GM12891 (cell line): ENCODE measurements around the gene FUT6.

Experiments used
- DNase-seq: peaks from one replicate; pipeline ENCODE4 v3.0.0; 2011; ENCODE audit warnings: low spot score; ENCODE audit not compliant: insufficient read length
- FAIRE-seq: peaks from 2 replicates; lab custom pipeline; 2011; peaks lifted over from hg19 to GRCh38; lab: Jason Lieb, UNC
- PAX5 ChIP-seq: IDR thresholded peaks from 2 replicates; pipeline ENCODE4 v1.6.1; 2011; ENCODE audit warnings: low read length, moderate library complexity, mild to moderate bottlenecking; ENCODE audit not compliant: insufficient read depth, severe bottlenecking
- POLR2A ChIP-seq: IDR thresholded peaks from 2 replicates; pipeline ENCODE4 v1.6.1; 2011; ENCODE audit warnings: low read depth, low read length, control low read depth
- POLR2AphosphoS5 ChIP-seq: IDR thresholded peaks from 2 replicates; pipeline ENCODE4 v1.6.1; 2011; ENCODE audit warnings: low read depth, low read length, control low read depth
- POU2F2 ChIP-seq: IDR thresholded peaks from 2 replicates; pipeline ENCODE4 v1.6.1; 2011; ENCODE audit warnings: low read depth, mild to moderate bottlenecking, control low read depth, low read length, moderate library complexity
- SPI1 ChIP-seq: IDR thresholded peaks from 2 replicates; pipeline ENCODE4 v1.6.1; 2011; ENCODE audit warnings: low read depth, low read length, control low read depth
- TAF1 ChIP-seq: IDR thresholded peaks from 2 replicates; pipeline ENCODE4 v1.6.1; 2011; ENCODE audit warnings: low read depth, low read length, control low read depth

FUT6 gene

GRCh38 chr19:5817218-5817617 is 22.3 kb downstream of the FUT6 start:
- no peak for FAIRE-seq
- TF ChIP-seq PAX5 (no peak), POLR2A (no peak), TAF1 (no peak), POLR2AphosphoS5 (no peak), SPI1 (no peak), POU2F2 (no peak)
- no peak for DNase-seq

GRCh38 chr19:5814852-5815246 is 24.7 kb downstream of the FUT6 start:
- TF ChIP-seq SPI1 (no peak), POU2F2 (no peak), TAF1 (no peak), PAX5 (no peak), POLR2AphosphoS5 (no peak), POLR2A (no peak)
- DNase-seq (no peak), FAIRE-seq (no peak)

GRCh38 chr19:5814123-5814851 is 25.2 kb downstream of the FUT6 start:
- no peak for TF ChIP-seq POU2F2
- TF ChIP-seq PAX5: no peak
- TF ChIP-seq SPI1: no peak
- no peak for TF ChIP-seq TAF1
- no peak for TF ChIP-seq POLR2AphosphoS5
- TF ChIP-seq POLR2A: no peak
- DNase-seq (no peak), FAIRE-seq (no peak)

- TF ChIP-seq TAF1: no peak
- no peak for TF ChIP-seq SPI1
- TF ChIP-seq POU2F2: no peak
- no peak for TF ChIP-seq POLR2A
- TF ChIP-seq PAX5: no peak
- TF ChIP-seq POLR2AphosphoS5: no peak
- no peak for DNase-seq
- FAIRE-seq: no peak
Measured at GRCh38 chr19:5811117-5811516, 28.4 kb downstream of the FUT6 start.

GRCh38 chr19:5809469-5809868 is 30.0 kb downstream of the FUT6 start:
- DNase-seq (no peak), FAIRE-seq (no peak)
- TF ChIP-seq POU2F2 (no peak), TAF1 (no peak), SPI1 (no peak), PAX5 (no peak)

GRCh38 chr19:5809053-5809452 is 30.4 kb downstream of the FUT6 start:
- DNase-seq (no peak), FAIRE-seq (no peak)
- TF ChIP-seq SPI1 (no peak), POLR2AphosphoS5 (no peak), PAX5 (no peak), POLR2A (no peak), TAF1 (no peak), POU2F2 (no peak)

GRCh38 chr19:5808120-5808816 is 31.2 kb downstream of the FUT6 start:
- TF ChIP-seq POLR2A (no peak), PAX5 (no peak), POLR2AphosphoS5 (no peak), POU2F2 (no peak), TAF1 (no peak), SPI1 (no peak)
- no peak for DNase-seq
- FAIRE-seq: no peak

GRCh38 chr19:5806905-5807304 is 32.6 kb downstream of the FUT6 start:
- TF ChIP-seq SPI1: no peak
- no peak for TF ChIP-seq POLR2AphosphoS5
- no peak for TF ChIP-seq TAF1
- no peak for TF ChIP-seq PAX5
- FAIRE-seq (no peak), DNase-seq (no peak)

- TF ChIP-seq POU2F2: no peak
- TF ChIP-seq POLR2AphosphoS5: no peak
- TF ChIP-seq POLR2A: no peak
- no peak for TF ChIP-seq PAX5
- no peak for TF ChIP-seq SPI1
- TF ChIP-seq TAF1: no peak
- FAIRE-seq: no peak
- no peak for DNase-seq
Measured at GRCh38 chr19:5806133-5806489, 33.4 kb downstream of the FUT6 start.
